ENCODE measurements around the gene CIT. TPM values are rescaled to one million over a fixed set of nuclear protein-coding genes. Genes with fewer than 3 reads are reported as not detected.

CIT gene
- total and polyA plus RNA-seq, 9 of the 15 experiments (the other 6 are each of a cell fraction or from before 2014, with no cell fraction given), result 1.1 to 46.7 (median 21.3) TPM

DNA sequence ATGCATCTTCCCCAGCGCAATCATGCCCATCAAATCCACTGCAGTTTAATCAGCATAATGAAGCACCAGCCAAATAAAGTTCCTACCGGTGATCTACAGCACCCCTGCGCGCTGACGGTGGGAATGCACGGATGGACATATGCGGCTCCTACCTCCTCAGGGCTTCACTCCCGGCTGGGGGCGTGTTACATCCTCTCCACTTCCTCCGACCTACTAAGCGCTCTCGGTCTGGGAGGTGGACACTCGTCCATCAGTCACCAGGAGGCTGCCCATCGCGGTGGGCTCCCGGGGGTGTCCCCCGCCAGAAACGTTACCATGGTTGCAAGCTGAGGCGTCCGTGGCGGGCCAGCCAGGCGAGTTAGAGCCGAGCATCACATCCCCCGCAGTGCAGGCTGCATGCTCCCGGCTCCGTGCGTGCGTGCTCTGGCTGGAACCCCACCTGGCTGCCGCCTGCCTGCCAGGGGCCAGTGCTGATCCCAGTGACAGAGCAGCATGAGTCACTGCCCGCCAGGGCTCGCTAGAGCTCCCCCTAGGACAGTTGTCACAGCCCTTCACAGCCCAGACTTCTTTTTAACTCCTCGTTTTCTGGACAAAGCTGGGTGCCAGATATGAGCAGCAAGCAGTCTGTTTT, 73.0 kb downstream of the CIT start:
- Histone ChIP-seq H3K4me3 (no peak overlapping the region), H3K9me1 (ENCODE audit: control insufficient read depth, insufficient read depth, low read length) (no peaks in the 10 kb centered on the region), H3K4me1 (replicated peaks in 1 of 2; ENCODE audit: control insufficient read depth in 2 of 2, insufficient read depth in 2 of 2, low read length in 2 of 2) (peaks cover 0 to 6% of the 10 kb centered on the region in 2 experiments; a peak in 2 of 5 replicates), H3K79me2 (ENCODE audit: control insufficient read depth, insufficient read depth, low read length) (no peaks in the 10 kb centered on the region), H3K9me3 (replicated peaks; ENCODE audit: control insufficient read depth, insufficient read depth, low read depth, low read length) (no peaks in the 10 kb centered on the region), H3K4me2 (ENCODE audit: insufficient read depth, low read length) (no peak overlapping the region), H2AFZ (ENCODE audit: low read depth, low read length) (no peak overlapping the region), H3K9ac (ENCODE audit: insufficient read depth in 1 of 2, low read depth in 2 of 2, low read length in 2 of 2) (no peak overlapping the region), H4K20me1 (replicated peaks; ENCODE audit: control insufficient read depth, insufficient read depth, low read length) (no peaks in the 10 kb centered on the region), H3K36me3 (ENCODE audit: control insufficient read depth, insufficient read depth, low read length) (peaks cover 20% of the 10 kb centered on the region; the same call in 2 of the 3 replicates), H3K27ac (ENCODE audit: extremely low read depth, low read depth, low read length) (no peak overlapping the region), H3K27me3 (ENCODE audit: control insufficient read depth in 2 of 2, insufficient read depth in 2 of 2, low read length in 2 of 2) (no peaks in the 10 kb centered on the region)
- ChIA-PET POLR2A (interaction anchor here (0.6 kb wide), 3 partner anchors 9 to 132 kb away, joined by 3 read pairs; no protein-coding TSS in a partner anchor), CTCF (ENCODE audit: low intra/inter-chr PET ratio) (no interaction called here)
- no TSS peak for BruUV-seq (replicated peaks)
- intact Hi-C loops (cut with micrococcal nuclease) (no loop called here), in situ Hi-C loops (cut with MboI) (no loop called here)
- WGBS (ENCODE audit: insufficient coverage, low coverage, missing lambda C conversion rate), result 65% methylated on average over 27 of the region's 32 CpGs
- peak; percentile 82 for FAIRE-seq
- peak; percentile 98 for ATAC-seq
- peak; percentile 21 to 67 (median 50) for DNase-seq (ENCODE audit: extremely low read depth in 1 of 4, low spot score in 3 of 4)
- no peak for TF ChIP-seq TEAD1 (CRISPR knock-in tag; IDR thresholded peaks at IDR 0.05)
- TF ChIP-seq E2F6 (IDR thresholded peaks at IDR 0.05; ENCODE audit: borderline replicate concordance in 1 of 2, extremely low read depth in 1 of 2, insufficient read depth in 1 of 2, insufficient read length in 1 of 2, low read depth in 1 of 2, low read length in 1 of 2, poor library complexity in 1 of 2, severe bottlenecking in 1 of 2), result peak in 1 of 2 experiments; percentile 28
- no peak for TF ChIP-seq MXD1 (CRISPR knock-in tag; IDR thresholded peaks at IDR 0.05; ENCODE audit: borderline replicate concordance, poor library complexity, severe bottlenecking)
- 0 out of 2 replicates have a peak, but pooled peaks have one; percentile 12 for TF ChIP-seq BHLHE40 (IDR thresholded peaks at IDR 0.05; ENCODE audit: low read length)
- 0 out of 2 replicates have a peak, but pooled peaks have one; percentile 41 for TF ChIP-seq CREM (IDR thresholded peaks at IDR 0.05; ENCODE audit: low read depth)
- TF ChIP-seq ATF3 (IDR thresholded peaks at IDR 0.05), result peak; percentile 69
- TF ChIP-seq ATF3 (CRISPR knock-in tag; conservative IDR thresholded peaks at IDR 0.05), result no peak
- TF ChIP-seq HNRNPUL1 (IDR thresholded peaks at IDR 0.05; ENCODE audit: low read length), result no peak
- TF ChIP-seq GATAD2B (IDR thresholded peaks at IDR 0.05; ENCODE audit: borderline replicate concordance), result no peak
- no peak for TF ChIP-seq HOMEZ (CRISPR knock-in tag; IDR thresholded peaks at IDR 0.05)
- peak; percentile 74; the same call in 1 of the 2 replicates for TF ChIP-seq JUN (IDR thresholded peaks at IDR 0.05; ENCODE audit: borderline replicate concordance, low read depth, low read length)
- TF ChIP-seq JUN (CRISPR knock-in tag; IDR thresholded peaks at IDR 0.05; ENCODE audit: borderline replicate concordance), result no peak
- TF ChIP-seq RAD21 (CRISPR knock-in tag; conservative IDR thresholded peaks at IDR 0.05 in 1 of 2, IDR thresholded peaks at IDR 0.05 in 1 of 2), result peak in 1 of 2 experiments; percentile 36; a peak in 2 of 4 replicates
- no peak for TF ChIP-seq ATF2 (CRISPR knock-in tag; IDR thresholded peaks at IDR 0.05)
- peak; percentile 6 for TF ChIP-seq FOS (IDR thresholded peaks at IDR 0.05; ENCODE audit: extremely low read depth, insufficient read length)

All from K562 (cell line).